HEK293T (cell line): Measurements from ENCODE around the gene YAF2.

Experiments used
- BHLHE40 ChIP-seq: fragments of 450-650 bp; IDR thresholded peaks from 2 replicates; pipeline ENCODE4 v1.6.1; 2016; ENCODE audit warnings: mild to moderate bottlenecking, moderate library complexity, borderline replicate concordance
- FOXA1 ChIP-seq: fragments of 450-650 bp; IDR thresholded peaks from 2 replicates; pipeline ENCODE4 v1.6.1; 2016; ENCODE audit warnings: mild to moderate bottlenecking
- L3MBTL2 ChIP-seq: fragments of 450-650 bp; conservative IDR thresholded peaks from 2 replicates; pipeline ENCODE4 v1.6.1; 2016; ENCODE audit warnings: mild to moderate bottlenecking
- NFRKB ChIP-seq: fragments of 450-650 bp; IDR thresholded peaks from 2 replicates; pipeline ENCODE4 v1.6.1; 2016; ENCODE audit warnings: mild to moderate bottlenecking, moderate library complexity
- TARDBP ChIP-seq: fragments of 450-650 bp; IDR thresholded peaks from 2 replicates; pipeline ENCODE4 v1.6.1; 2016

GRCh38 chr12:42255221-42255865 is 17.3 kb upstream of the YAF2 start:
- TF ChIP-seq FOXA1 (no peak), L3MBTL2 (no peak), NFRKB (no peak), TARDBP (no peak), BHLHE40 (no peak)
